HG03354 (cell line): ENCODE results near the gene DYNLT5.

Source experiments
- ATAC-seq: cut with Tn5 transposase; IDR thresholded peaks from one replicate; pipeline ENCODE4 v1.9.1; 2021; ENCODE audit warnings: mild to moderate bottlenecking; ENCODE audit not compliant: unreplicated experiment, poor library complexity, severe bottlenecking

DYNLT5 gene

GRCh38 chr1:66745451-66745850 is 6.8 kb upstream of the DYNLT5 start:
- ATAC-seq, result no peak

- ATAC-seq, result no peak
Measured at GRCh38 chr1:66747501-66747900, 4.8 kb upstream of the DYNLT5 start.

GRCh38 chr1:66750577-66750976 is 1.7 kb upstream of the DYNLT5 start:
- ATAC-seq, result no peak

- ATAC-seq, result no peak
Measured at GRCh38 chr1:66751160-66751559, 1.1 kb upstream of the DYNLT5 start.

- ATAC-seq, result peak; percentile 18
Measured at GRCh38 chr1:66752671-66753371, 562 bp downstream of the DYNLT5 start.

- ATAC-seq, result peak; percentile 36
Measured at GRCh38 chr1:66757722-66758240, 5.5 kb downstream of the DYNLT5 start.

- peak; percentile 100 for ATAC-seq
Measured at GRCh38 chr1:66758241-66758755, 6.0 kb downstream of the DYNLT5 start.

- ATAC-seq, result no peak
Measured at GRCh38 chr1:66760506-66760905, 8.2 kb downstream of the DYNLT5 start.

GRCh38 chr1:66761221-66761620 is 9.0 kb downstream of the DYNLT5 start:
- ATAC-seq, result no peak

- ATAC-seq, result peak; percentile 77
Measured at GRCh38 chr1:66764994-66765578, 12.8 kb downstream of the DYNLT5 start.

- no peak for ATAC-seq
Measured at GRCh38 chr1:66767626-66768025, 15.4 kb downstream of the DYNLT5 start.

GRCh38 chr1:66768965-66769364 is 16.7 kb downstream of the DYNLT5 start:
- ATAC-seq, result no peak

- ATAC-seq, result peak; percentile 71
Measured at GRCh38 chr1:66769512-66770229, 17.4 kb downstream of the DYNLT5 start.

- ATAC-seq, result no peak
Measured at GRCh38 chr1:66770240-66770639, 18.0 kb downstream of the DYNLT5 start.

- no peak for ATAC-seq
Measured at GRCh38 chr1:66770694-66771093, 18.4 kb downstream of the DYNLT5 start.

- ATAC-seq, result no peak
Measured at GRCh38 chr1:66773227-66773626, 21.0 kb downstream of the DYNLT5 start.

- ATAC-seq, result no peak
Measured at GRCh38 chr1:66774438-66774837, 22.2 kb downstream of the DYNLT5 start.

GRCh38 chr1:66775646-66776045 is 23.4 kb downstream of the DYNLT5 start:
- ATAC-seq, result no peak

GRCh38 chr1:66777831-66778230 is 25.6 kb downstream of the DYNLT5 start:
- ATAC-seq, result no peak

GRCh38 chr1:66778266-66778665 is 26.0 kb downstream of the DYNLT5 start:
- no peak for ATAC-seq

- no peak for ATAC-seq
Measured at GRCh38 chr1:66778969-66779368, 26.7 kb downstream of the DYNLT5 start.
